Measurements from ENCODE around the gene CMTR1.
A peak's percentile ranks its signal among the peaks of the same experiment; 100 is the strongest.

CMTR1 gene

DNA sequence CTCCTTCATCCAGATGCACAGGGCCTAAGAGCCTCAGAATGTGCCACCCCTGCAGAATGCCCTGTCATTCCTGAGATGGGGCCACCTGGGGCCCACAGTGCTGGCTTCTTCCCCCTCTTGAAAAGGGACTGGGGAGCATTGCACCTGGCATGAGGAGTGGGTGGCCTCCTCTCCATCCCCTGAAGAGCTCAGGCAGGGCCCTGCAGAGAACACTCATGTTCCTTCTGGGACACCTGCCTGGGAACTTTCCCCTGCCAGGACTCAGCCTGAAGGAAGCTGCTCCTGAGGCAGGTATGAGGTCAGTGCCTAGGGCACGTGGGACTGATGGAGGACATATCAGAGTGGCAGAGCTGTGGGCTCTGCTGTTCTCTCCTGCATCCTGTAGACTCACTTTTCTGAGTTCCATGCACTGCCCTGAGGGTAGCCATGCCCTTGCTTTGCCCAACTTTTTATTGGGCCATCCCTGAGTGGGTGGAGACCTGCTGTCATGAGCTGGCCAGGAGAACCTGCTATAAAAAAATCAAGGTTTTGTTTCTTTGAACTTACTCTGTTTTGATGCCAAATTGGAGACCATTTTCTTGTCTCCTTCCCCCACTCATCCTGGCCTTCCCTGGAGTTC, 47.2 kb downstream of the CMTR1 start:
- no peak for DNase-seq

DNA sequence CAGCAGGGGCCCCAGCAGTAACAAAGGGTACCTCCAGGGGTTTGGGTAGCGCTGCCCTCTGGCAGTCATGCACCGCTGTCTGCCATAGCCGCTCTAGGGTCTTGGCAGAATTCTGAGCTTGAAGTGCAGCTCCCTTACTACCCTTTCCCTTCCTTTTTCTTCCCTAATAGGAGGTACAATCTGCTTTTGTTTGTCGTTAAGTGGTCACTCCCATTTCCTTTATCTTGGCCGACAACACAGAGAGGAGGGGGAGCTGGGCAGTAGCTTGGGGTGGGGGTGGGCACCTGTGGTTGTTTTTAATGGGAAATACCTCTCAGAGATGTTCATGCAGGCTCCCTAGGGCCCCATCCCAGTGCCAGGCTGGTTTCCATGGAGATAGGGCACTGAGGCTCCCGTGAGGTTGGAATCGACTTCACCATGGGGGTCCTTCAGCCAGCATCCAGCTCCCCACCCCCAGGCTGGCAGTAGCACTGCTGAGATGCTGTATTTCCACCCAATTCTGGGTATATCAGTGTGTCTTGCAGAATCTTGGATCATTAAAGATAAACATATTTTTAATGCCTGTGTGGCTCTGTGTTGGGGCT, 48.0 kb downstream of the CMTR1 start:
- no peak for DNase-seq

DNA sequence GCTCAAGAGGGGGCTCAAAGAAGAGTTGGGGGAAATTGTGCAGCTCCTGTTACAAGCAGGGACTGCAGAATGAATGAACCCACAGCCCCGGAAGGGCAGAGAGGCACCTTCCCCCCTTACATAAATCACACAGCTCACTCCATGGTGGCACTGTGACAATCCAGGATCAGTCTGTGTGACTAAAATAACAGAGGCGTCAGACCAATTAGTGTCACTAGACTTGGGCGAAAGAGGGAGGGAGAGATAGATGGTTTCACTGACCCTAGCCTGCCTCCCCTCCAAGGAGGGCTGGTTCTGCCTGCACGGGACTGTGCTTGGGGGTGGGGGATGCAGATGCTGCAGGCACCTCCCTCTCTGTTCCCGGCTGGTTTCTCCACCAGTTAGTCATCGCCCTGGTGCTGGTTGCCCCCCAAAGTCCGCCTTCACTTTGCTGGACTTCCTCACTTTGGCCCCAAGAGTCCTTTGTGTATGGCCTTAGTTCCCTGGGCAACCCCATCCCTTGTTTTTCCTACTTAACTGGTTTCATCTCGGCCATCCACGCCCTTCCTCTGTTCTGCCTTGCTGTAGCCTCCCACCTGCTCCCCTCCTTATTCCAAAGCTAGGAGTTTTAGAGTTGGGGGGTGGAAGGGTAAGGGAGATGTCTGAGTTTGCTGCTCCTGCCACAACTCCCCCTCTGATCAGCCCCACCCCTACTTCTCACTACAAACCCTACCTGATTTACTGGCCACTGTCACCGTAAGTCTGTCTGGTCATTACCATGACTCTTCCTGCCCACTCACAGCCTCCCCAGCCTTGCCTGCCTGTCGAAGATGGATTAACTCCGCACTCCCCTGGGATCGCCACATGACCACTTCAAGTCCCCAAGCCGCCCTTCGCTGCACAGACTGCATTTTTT, 48.9 kb downstream of the CMTR1 start:
- no peak for DNase-seq

DNA sequence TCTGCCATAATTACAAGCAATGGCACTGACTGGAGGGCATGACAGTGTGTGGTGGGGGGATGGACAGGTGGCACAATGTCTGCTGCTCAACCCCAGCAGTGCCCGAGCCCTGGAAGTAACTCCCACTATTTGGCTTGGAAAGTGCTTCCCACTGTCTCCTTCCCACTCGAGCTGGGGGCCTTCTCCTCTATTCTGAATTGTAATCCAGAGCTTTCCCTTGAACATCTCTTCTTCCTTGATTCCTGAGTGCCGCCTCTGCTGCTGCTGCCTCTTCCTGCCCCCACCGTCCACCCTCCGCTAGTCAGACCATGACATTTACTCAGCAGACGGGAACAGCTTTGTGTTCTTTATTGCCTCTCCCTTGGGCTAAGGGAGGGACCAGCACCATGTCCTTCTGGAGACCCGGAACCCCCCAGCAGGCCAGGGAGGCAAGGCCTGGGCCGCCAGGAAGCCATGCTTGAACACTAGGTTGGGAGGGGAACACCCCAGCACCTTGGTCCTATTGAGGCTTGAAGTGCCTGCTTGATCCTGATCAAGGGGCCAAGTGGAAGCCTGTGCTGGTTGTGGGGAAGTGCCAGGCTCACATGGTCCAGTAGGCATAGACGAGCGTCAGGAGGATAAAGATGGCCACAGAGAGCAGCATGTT, 49.7 kb downstream of the CMTR1 start:
- DNase-seq: no peak

DNA sequence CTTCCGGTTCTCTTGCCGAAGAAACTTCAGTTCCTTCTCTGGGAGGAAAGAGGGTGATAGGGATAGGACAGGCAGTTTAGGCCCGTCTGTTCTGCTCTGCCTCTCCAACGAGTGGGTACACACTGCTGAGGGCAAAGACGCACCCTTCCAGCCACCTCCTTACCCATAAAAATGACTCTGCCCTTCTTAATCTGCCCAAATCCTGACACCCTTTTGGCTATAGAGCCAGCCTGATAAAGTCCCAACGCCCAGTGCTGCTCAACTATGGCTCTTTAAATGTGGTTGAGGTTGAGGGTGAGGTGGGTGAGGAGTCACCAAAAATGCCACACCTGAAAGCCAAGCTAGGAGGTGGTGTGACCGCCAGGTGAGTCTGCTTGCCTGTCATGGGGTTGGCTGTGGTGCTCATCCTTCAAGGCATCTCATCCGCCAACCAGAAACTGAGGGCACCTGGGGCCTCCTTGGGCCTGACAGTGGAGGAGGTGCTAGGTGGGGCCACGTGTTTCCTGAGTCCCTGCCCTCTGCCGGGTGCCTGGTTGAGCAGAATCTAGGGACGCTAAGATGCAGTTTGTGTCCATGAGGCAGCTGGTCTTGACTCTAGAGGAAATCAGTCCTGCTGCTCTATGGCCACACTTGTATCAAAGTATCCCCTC, 50.4 kb downstream of the CMTR1 start:
- DNase-seq: no peak

DNA sequence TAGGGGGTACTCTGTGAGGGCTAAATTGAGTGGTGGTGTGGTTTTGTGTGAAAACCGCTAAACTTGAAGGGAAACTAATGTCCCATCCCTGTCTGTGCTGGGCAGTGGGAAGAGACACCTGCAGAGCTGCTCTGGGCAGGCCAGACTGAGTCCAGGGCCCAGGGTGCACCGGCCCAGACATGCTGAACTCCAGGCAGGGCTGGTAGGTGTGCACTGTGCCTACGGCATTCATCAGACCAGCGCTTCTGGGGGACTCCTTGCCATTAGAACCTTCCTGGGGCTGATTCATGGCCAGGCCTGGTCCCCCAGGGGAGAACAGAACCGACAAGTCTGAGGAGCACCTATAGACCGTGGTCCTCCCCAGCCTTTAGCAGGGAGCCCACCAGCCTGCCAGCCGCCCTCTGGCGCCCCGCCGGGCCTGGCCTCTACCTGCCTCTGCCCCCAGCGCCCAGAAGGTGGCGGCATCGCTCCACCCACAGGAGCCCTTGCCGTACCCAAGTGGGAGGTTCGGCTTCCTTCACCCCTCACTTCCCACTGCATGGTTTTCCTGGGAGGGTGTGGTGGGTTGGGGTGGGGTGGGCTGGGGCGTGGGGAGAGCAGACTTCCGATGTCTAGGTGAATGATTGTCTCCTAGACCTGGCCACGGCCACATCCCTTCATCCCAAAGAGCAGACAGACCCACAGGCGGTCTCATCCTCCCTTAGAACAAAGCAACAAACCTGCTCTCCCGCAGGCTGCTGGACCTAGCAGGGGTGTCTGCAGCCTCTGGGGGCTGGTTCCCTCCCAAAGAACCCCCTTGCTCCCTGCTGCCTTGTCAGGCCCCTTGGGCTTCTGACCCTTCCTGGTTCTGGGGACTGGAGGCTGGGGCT, 51.1 kb downstream of the CMTR1 start:
- peak; percentile 61 for DNase-seq

DNA sequence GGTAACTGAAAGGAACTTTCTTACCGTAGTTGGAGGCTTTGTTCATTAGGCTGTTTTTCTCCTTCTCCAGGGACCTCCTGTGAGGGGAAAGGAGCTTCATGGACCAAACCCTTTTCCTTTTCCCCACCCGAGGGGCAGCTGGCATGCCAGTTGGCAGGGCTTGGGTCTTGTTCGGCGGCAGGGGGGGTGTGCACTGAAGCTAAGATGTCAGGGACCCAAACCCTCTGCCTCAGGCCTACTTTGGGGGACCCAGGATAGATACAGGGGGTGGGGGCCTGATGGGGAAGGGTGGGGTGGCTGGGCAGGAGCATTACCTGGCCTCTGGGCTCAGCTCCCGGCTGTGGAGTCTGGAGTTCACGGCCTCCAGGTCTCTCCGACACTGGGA, 51.8 kb downstream of the CMTR1 start:
- DNase-seq: no peak

DNA sequence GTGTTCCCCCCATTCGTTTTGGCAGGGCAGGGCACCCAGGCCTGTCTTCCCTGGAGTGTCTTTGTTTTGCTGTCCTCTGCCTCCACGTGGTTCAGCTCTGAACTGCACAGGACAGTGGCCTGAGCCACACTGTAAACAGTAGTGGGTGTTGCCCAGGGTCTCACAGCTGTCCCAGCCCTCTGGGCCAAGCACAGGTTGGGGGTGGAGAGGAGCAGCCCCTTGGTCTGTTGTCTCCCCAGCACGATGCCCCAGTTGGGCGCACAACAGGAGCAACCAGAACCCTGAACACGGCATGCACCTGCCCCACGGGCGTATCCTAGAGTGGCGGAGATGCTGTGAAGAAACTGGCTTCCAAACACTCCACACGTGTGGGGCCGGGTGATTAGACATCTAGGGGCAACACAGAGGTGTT, 52.3 kb downstream of the CMTR1 start:
- DNase-seq: no peak

DNA sequence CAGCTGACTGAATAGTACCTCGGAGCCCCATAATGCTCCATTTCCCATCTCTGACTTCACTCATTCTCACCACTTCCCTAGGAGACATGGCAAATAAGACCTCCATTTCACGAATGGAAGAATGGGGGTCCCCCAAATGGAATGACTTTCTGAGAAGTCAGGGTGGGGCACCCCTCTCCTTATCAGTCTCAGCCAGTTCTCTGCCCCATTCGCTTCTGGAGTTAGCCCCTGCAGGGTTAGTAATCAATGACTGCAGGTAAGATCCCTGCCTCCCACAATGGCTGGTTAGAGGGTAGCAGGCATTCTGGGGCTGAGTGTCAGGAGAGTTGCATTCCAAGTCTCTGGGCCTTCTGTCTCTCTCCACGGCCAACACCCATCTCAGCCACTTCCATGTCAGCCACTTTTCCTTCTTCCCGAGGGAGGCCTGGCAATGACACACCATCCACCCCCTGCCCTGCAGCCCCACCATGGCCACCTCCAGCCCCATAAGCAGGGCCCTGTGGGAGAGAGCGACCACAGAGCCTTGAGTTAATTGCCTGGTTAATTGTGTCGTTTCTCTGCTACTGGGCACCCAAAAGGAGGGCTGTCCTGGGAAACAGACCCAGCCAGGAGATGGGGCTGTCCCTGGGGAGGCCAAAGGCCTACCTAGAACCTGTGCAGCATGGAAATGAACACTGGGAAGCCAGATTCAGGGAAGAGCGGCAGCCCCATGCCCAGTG, 53.3 kb downstream of the CMTR1 start:
- DNase-seq: peak; percentile 50

DNA sequence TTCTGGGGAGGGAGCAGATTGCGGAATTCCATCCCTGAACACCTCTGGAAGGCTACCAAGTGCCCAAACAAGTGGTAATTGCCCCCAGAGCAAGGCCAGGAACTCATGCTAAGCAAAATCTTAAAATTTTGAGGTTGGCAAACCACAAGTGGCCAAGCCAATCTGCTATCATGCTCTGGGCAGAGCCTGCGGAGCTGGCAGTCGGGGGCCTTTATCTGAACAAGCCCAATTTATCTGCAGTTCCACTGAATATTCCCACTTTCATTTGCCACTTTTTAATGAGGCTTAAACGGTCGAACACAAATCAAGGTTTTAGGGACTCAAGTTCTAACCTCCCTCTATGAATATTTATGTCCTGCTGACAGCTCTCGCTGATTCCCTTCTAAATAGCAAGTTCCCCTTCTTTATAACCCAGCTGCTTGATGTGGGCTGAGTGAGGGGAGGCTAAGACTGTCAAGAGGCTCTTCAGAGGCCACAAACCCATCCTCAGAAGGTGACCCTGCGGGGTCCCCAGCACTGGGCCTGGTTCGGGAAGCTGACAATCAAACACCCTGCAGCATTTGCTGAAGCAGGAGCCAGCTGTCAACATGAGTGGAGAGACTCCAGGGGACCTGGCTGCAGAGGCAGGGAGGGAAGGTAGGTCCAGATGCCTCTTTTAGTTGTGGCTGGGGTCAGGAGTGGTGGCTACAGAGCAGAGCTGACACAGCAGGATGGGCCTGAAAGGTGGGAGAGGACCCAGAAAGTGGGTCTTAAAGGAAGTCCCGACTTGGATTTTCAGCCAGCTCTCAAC, 54.8 kb downstream of the CMTR1 start:
- peak; percentile 50 for DNase-seq

DNA sequence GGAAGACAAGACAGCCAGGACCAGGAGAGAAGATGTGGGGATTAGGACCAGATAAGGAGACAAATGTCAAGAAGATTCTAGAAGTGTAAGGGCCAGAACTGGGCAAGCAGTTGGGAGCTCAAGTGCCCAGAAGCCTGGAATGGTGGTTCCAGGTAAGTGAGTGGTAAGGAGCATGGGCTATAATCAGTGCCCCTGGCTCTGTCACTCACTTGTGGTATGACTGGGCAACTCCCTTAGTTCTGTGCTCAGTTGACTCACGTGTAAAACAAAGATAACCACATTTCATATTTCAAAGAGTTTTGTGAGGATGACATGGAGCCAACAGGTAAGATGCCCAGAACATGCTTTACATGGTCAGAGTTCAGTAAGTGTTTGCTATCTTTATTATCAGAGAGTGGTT, 55.5 kb downstream of the CMTR1 start:
- DNase-seq: peak; percentile 20

DNA sequence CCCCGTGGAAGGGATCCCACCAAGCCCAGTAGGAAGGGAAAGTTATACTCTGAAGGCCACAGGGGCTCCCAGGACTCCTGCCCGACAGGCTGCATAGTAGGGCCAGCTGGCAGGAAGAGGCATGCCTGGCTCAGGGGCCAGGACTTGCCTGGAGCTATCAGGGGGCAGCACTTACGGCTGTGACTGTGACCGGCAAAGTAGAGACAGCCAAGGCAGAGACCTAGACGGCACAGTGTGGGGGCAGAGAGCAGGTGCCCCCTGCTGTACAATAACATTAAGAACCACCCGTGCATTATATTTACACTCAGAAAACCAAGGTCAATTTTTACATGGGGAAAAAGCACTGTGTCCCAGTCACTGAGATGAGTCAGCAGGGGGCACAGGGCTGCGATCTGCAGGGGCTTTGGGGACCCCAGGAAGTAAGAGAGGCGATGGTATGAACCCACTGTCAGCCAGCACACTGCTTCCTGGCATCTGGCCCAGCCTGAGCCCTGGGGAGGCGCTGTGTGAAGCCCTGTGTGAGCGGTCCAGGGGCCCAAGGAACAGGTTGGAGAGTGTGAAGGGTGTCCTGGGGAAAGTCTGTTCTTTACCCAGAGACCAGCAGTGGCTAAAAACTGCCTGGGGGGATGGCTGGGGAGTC, 56.8 kb downstream of the CMTR1 start:
- peak; percentile 38 for DNase-seq

DNA sequence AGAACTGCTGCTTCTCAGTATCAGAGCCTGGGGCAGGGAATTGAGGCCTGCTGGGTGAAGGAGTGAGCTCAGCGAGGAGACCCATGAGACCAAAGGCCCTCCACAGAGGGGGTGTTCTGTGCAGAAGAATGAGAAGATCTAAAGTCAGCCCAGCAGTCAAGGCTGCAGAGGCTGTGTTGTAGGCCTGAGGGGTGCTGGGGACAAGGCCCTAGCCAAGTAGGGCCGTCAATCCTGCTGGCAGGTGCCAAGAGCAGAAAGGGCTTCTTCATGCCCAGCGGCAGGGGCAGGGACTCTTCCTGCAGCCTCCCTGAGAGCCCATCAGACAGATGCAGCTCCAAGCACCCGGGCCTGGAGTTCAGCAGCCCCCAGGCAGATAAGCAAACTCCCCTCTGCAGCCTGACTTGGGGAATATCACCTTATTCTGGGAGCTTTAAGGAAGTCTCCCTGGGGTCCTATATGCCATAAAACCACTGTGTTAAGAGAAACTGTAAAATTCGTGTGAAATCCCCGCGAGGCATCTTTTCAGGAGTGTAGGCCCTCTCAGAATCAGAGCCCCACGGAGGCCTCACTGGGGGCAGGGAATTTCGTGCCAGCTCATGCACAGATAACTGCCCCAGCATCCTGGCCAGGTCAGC, 57.6 kb downstream of the CMTR1 start:
- DNase-seq: no peak

DNA sequence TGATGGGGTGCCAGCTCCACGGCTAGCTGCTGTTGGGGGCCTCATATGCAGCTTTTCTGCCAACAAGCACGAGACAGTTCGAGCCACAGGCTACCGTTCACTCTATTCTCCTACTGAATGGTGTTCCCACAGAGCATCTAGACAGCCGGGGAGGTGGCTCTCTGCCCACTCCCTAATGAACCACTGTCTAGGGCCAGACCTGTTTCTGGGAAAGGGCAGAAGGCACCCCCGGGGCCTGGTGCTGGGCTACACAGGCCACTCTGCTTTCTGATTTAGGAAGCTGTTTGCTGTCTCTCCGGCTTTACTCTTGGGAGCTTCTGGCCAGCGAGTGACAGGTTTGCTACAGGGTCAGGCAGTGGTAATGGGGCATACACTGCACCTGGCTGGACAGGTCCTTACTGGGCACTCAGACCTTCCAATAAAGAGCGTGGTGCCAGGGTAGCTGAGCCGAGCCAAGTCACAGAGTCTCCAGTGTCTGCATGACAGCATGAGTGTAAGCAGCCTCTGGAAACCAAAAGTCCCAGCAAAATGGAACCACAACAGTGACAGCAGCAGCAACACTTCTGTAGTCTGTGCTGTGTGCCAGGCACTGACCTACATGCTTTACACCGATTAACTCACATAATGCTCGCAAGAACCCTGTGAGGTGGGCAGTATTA, 58.3 kb downstream of the CMTR1 start:
- DNase-seq: no peak

DNA sequence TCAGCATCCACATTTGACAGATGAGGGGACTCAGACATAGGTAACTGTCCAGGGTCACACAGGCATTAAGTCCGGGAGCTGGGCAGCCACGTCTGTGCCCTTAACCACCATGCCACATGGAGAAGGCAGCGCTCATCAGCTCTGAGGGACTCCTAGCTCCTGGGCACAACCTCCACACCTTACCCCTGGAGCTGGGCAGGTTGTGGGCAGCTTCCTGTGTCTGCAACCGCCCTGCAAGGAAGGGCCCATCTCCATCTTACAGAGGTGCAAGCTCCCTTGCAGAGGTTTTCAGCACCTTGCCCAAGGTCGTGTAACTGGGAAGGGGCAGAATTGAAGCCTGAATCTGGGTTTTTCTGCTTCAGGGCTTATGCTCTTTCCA, 58.8 kb downstream of the CMTR1 start:
- no peak for DNase-seq

DNA sequence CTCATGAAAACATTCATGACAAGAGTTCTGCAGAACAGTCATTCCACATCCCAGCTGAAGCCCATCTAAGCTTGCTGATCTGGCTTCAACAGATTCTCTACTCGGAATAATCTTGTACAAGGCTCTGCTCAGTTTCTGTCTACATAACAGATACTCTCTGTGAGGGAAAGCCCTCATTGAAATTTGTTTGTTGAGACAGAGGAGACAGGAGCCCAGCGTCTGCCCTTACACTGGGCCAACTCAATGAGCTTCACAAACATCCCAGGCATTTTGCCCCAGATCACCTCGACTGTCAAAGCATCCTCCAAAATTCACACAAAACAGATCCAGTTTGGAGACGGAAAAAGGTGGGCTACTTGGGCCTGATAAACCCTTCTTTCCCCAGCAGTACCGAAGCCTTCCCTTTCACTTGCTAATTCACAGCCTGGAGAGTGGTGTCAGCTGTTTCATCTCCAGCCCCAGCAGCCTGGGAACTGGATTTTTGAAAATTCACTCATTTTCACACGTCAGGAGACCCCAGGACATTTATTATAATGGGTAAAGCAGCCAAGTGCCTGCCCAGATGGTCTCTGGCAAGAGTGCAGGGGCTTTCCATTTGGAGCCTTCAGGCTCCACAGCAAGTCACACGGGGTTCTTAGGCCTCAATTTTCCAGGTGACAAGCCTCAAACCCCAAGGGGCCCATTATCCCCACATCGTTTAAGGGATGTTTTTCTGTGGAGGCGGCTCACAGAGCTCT, 59.4 kb downstream of the CMTR1 start:
- DNase-seq: no peak

DNA sequence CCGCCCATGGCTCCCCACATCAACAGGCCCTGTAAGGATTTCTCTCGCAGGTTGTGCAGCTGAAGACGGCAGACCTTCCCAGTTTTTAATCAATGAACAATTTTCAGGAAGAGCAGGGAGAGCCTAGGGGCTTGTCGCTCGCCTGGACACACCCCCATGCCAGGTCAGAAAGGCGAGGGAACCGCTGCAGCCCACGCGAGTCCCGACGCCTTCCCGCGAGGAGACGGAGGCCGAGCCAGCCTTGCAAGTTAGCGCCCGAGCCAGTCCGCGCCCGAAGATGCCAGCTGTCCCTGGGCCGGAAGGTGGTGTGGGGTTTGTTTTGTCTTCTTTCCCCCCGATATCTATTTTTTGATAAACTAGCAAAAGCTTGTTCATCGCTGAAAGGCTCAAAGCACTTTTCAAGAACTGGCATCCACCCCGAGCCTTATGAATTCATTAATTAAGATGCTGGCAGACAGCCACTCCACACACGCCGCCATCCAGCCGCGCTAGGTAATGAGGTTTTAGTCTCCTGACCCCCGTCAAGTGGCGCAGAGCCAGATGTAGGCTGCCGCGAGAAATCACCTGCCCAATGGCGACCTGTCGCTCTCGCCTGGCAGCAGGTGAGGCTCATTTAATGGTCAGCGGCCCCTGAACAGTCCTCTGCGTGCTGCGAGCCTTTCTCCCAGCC, 60.1 kb downstream of the CMTR1 start:
- DNase-seq: no peak

DNA sequence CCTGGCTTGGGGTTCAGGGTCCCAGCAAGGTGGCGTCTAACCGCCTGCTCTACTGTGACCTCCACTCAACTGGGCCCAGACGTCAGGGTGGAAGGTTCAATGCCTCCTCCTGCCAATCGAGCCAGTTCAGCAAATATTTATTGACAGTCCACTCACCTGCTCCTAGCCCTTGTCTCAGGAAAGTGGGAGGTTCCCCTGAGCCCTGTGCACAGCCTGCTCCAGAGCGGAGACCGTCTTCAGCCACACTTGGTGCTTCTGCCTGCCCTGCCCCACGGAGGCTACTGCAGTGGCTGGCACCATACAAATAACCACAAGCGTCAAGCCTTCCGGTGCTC, 60.6 kb downstream of the CMTR1 start:
- DNase-seq: no peak
